ENCODE measurements around the gene HSPA4L.
A peak's percentile ranks its signal among the peaks of the same experiment; 100 is the strongest.

HSPA4L gene

GRCh38 chr4:127870281-127870680, 88.2 kb downstream of the HSPA4L start:
- DNase-seq (ENCODE audit: low read depth), result no peak

GRCh38 chr4:127870688-127871087, 88.6 kb downstream of the HSPA4L start:
- DNase-seq (ENCODE audit: low read depth), result no peak

GRCh38 chr4:127875791-127876190, 93.7 kb downstream of the HSPA4L start:
- DNase-seq (ENCODE audit: low read depth), result no peak

- DNase-seq (ENCODE audit: low read depth), result peak; percentile 90
These were observed 98.8 kb downstream of the HSPA4L start, which contains the start of gene PLK4 for GRCh38 chr4:127880763-127881562. TSS of gene PLK4 (plus strand) at chr4:127880893. CDS start at chr4:127881135, 242 bp downstream.

- DNase-seq (ENCODE audit: low read depth), result no peak
These were observed 99.4 kb downstream of the HSPA4L start for GRCh38 chr4:127881563-127881864.

GRCh38 chr4:127888559-127888958, 106.4 kb downstream of the HSPA4L start:
- DNase-seq (ENCODE audit: low read depth), result no peak

GRCh38 chr4:127889903-127890302, 107.8 kb downstream of the HSPA4L start:
- DNase-seq (ENCODE audit: low read depth), result no peak
